ENCODE results near the gene FXYD6. TPM values are rescaled to one million over a fixed set of nuclear protein-coding genes. Genes with fewer than 3 reads are reported as not detected.
A peak's percentile ranks its signal among the peaks of the same experiment; 100 is the strongest.

Gene FXYD6
- total RNA-seq, 1 experiment from 2014 or later, result 0.54 TPM

GRCh38 chr11:117818041-117818873 is 58.2 kb downstream of the FXYD6 start:
- ChIA-PET POLR2A (no interaction called here), CTCF (interaction anchor here (0.6 to 3.7 kb wide), 12 partner anchors 10 to 392 kb away, joined by 3 to 25 read pairs (median 6); no protein-coding TSS in a partner anchor)
- Histone ChIP-seq H3K9me3 (ENCODE audit: control insufficient read depth, insufficient read depth, low read depth, low read length) (no peaks in the 10 kb centered on the region), H3K4me1 (ENCODE audit: control insufficient read depth, insufficient read depth, low read length) (peaks cover 20% of the 10 kb centered on the region), H3K4me3 (ENCODE audit: low read depth in 2 of 2, low read length in 2 of 2) (no peak overlapping the region), H3K36me3 (ENCODE audit: control insufficient read depth, insufficient read depth, low read length) (no peaks in the 10 kb centered on the region), H3K27ac (ENCODE audit: low read length) (no peak overlapping the region), H3K27me3 (ENCODE audit: control insufficient read depth, insufficient read depth, low read length) (no peaks in the 10 kb centered on the region; the same call in 1 of the 2 replicates)
- intact Hi-C loops (cut with micrococcal nuclease; ENCODE audit: unreplicated experiment) (loop anchor here (1.0 kb wide), 1 partner anchor 129 kb away; no protein-coding TSS in a partner anchor), in situ Hi-C loops (cut with HindIII; ENCODE audit: low pct_unique_long_range_greater_than_20kb, low sequenced_read_pairs) (loop anchor here (25.0 kb wide), 1 partner anchor 381 kb away; no protein-coding TSS in a partner anchor)
- DNase-seq (ENCODE audit: low read depth, low spot score), result no peak
- no TSS peak for BruUV-seq (replicated peaks)
- ATAC-seq, result peak; percentile 14
- TF ChIP-seq SIN3A (IDR thresholded peaks at IDR 0.05; ENCODE audit: borderline replicate concordance, insufficient read depth, low read depth, low read length) (no peak), REST (IDR thresholded peaks at IDR 0.05; ENCODE audit: insufficient read depth in 1 of 2, low read depth in 2 of 2, low read length in 1 of 2) (no peak), CTCF (IDR thresholded peaks at IDR 0.05) (no peak; the same call in none of the 2 replicates), TCF7L2 (IDR thresholded peaks at IDR 0.05; ENCODE audit: low read depth, low read length) (no peak), POLR2AphosphoS5 (IDR thresholded peaks at IDR 0.05; ENCODE audit: low read depth, low read length) (no peak)

- TF ChIP-seq TCF7L2 (IDR thresholded peaks at IDR 0.05; ENCODE audit: low read depth, low read length) (no peak), CTCF (IDR thresholded peaks at IDR 0.05) (peak; percentile 100)
- 0 out of 2 replicates have a peak overlapping the region, but pooled peaks have one; percentile 4 for H3K27ac ChIP-seq (ENCODE audit: low read length)
- peak; percentile 77 for ATAC-seq
- no peak overlapping the region for H3K4me3 ChIP-seq (ENCODE audit: low read depth in 2 of 2, low read length in 2 of 2)
- ChIA-PET POLR2A (interaction anchor here (0.5 kb wide), 1 partner anchor 41 kb away, joined by 8 read pairs; no protein-coding TSS in a partner anchor), CTCF (interaction anchor here (0.6 to 3.7 kb wide), 8 partner anchors 9 to 391 kb away, joined by 3 to 25 read pairs (median 8); no protein-coding TSS in a partner anchor)
- H3K4me1 ChIP-seq (ENCODE audit: control insufficient read depth, insufficient read depth, low read length), result peaks cover 20% of the 10 kb centered on the region
- no peaks in the 10 kb centered on the region for H3K9me3 ChIP-seq (ENCODE audit: control insufficient read depth, insufficient read depth, low read depth, low read length)
- DNase-seq (ENCODE audit: low read depth, low spot score), result peak; percentile 69
- H3K27me3 ChIP-seq (ENCODE audit: control insufficient read depth, insufficient read depth, low read length), result no peaks in the 10 kb centered on the region; the same call in 1 of the 2 replicates
- intact Hi-C loops (cut with micrococcal nuclease; ENCODE audit: unreplicated experiment), result loop anchor here (1.0 kb wide), 1 partner anchor 130 kb away; no protein-coding TSS in a partner anchor
- H3K36me3 ChIP-seq (ENCODE audit: control insufficient read depth, insufficient read depth, low read length), result no peaks in the 10 kb centered on the region
- in situ Hi-C loops (cut with HindIII; ENCODE audit: low pct_unique_long_range_greater_than_20kb, low sequenced_read_pairs), result loop anchor here (25.0 kb wide), 1 partner anchor 380 kb away; no protein-coding TSS in a partner anchor
- BruUV-seq (replicated peaks), result no TSS peak
Measured at GRCh38 chr11:117817368-117818040, 59.0 kb downstream of the FXYD6 start.

All from Panc1 (cell line).